ENCODE data around the gene NEU1. TPM values are rescaled to one million over a fixed set of nuclear protein-coding genes. Genes with fewer than 3 reads are reported as not detected.
A peak's percentile ranks its signal among the peaks of the same experiment; 100 is the strongest.

NEU1 gene
- polyA plus RNA-seq, 1 experiment, result 39.0 TPM

- CTCF ChIA-PET, result interaction anchor here (0.6 to 5.1 kb wide), 3 partner anchors 50 to 508 kb away, joined by 3 to 29 read pairs (median 8); no protein-coding TSS in a partner anchor
- H3K27ac ChIP-seq (ENCODE audit: low read depth, low read length), result peak within 1 kb of the TSS; percentile 43
Measured at GRCh38 chr6:31901953-31902643, 39.5 kb upstream of the NEU1 start, which contains the start of gene ZBTB12. Gene ZBTB12 (minus strand): TSS chr6:31902086. CDS start chr6:31901305, 781 bp downstream.

GRCh38 chr6:31901415-31901952, 38.9 kb upstream of the NEU1 start:
- CTCF ChIA-PET, result interaction anchor here (0.6 to 5.1 kb wide), 2 partner anchors 51 to 508 kb away, joined by 3 to 29 read pairs; no protein-coding TSS in a partner anchor
- H3K4me3 ChIP-seq (ENCODE audit: low read depth, low read length), result peak overlapping the region; percentile 70
- peak; percentile 6 for DNase-seq (ENCODE audit: low read depth, low spot score)
- TF ChIP-seq CTCF (IDR thresholded peaks at IDR 0.05; ENCODE audit: low read depth, low read length), result no peak
- no peaks in the 10 kb centered on the region; the same call in 1 of the 2 replicates for H3K9me3 ChIP-seq (ENCODE audit: control insufficient read depth, insufficient read depth, low read length)
- H3K27me3 ChIP-seq (ENCODE audit: control insufficient read depth, insufficient read depth, low read length), result no peaks in the 10 kb centered on the region
- POLR2A ChIA-PET, result interaction anchor here (0.6 to 0.7 kb wide), 3 partner anchors 39 to 1073 kb away, joined by 3 to 6 read pairs (median 5); partner anchors contain the start of gene NEU1
- H3K27ac ChIP-seq (ENCODE audit: low read depth, low read length), result no peak overlapping the region

More at GRCh38 chr6:31901953-31902643, 39.5 kb upstream of the NEU1 start, which contains the start of gene ZBTB12:
- DNase-seq (ENCODE audit: low read depth, low spot score), result peak; percentile 96
- TF ChIP-seq CTCF (IDR thresholded peaks at IDR 0.05; ENCODE audit: low read depth, low read length), result no peak
- POLR2A ChIA-PET, result interaction anchor here (0.5 to 1.1 kb wide), 7 partner anchors 9 to 1072 kb away, joined by 3 to 6 read pairs (median 4); partner anchors contain the start of genes CFB and NEU1
- Histone ChIP-seq H3K4me3 (ENCODE audit: low read depth, low read length) (peak within 1 kb of the TSS; percentile 70), H3K27me3 (ENCODE audit: control insufficient read depth, insufficient read depth, low read length) (no peaks in the 10 kb centered on the region), H3K9me3 (ENCODE audit: control insufficient read depth, insufficient read depth, low read length) (no peaks in the 10 kb centered on the region; the same call in 1 of the 2 replicates)

- CTCF ChIA-PET, result interaction anchor here (0.6 kb wide), 1 partner anchor 17 kb away, joined by 3 read pairs; no protein-coding TSS in a partner anchor
- no peak for DNase-seq (ENCODE audit: low read depth, low spot score)
- no peak for TF ChIP-seq CTCF (IDR thresholded peaks at IDR 0.05; ENCODE audit: low read depth, low read length)
- Histone ChIP-seq H3K27ac (ENCODE audit: low read depth, low read length) (no peak overlapping the region), H3K9me3 (ENCODE audit: control insufficient read depth, insufficient read depth, low read length) (no peaks in the 10 kb centered on the region; the same call in 1 of the 2 replicates), H3K27me3 (ENCODE audit: control insufficient read depth, insufficient read depth, low read length) (no peaks in the 10 kb centered on the region), H3K4me3 (ENCODE audit: low read depth, low read length) (peak overlapping the region; percentile 70)
- POLR2A ChIA-PET, result interaction anchor here (0.7 kb wide), 2 partner anchors 38 to 40 kb away, joined by 3 to 6 read pairs; partner anchors contain the start of gene NEU1
Measured at GRCh38 chr6:31900917-31901414, 38.3 kb upstream of the NEU1 start.

GRCh38 chr6:31899882-31900722, 37.5 kb upstream of the NEU1 start:
- ChIA-PET POLR2A (no interaction called here), CTCF (no interaction called here)
- no peak for DNase-seq (ENCODE audit: low read depth, low spot score)
- Histone ChIP-seq H3K27me3 (ENCODE audit: control insufficient read depth, insufficient read depth, low read length) (no peaks in the 10 kb centered on the region), H3K27ac (ENCODE audit: low read depth, low read length) (no peak overlapping the region), H3K4me3 (ENCODE audit: low read depth, low read length) (no peak overlapping the region), H3K9me3 (ENCODE audit: control insufficient read depth, insufficient read depth, low read length) (no peaks in the 10 kb centered on the region; the same call in 1 of the 2 replicates)
- no peak for TF ChIP-seq CTCF (IDR thresholded peaks at IDR 0.05; ENCODE audit: low read depth, low read length)
